Ishikawa (cell line): ENCODE data around the gene SLC44A2.

Experiments
- CEBPB ChIP-seq: IDR thresholded peaks from 2 replicates; pipeline ENCODE4 v1.6.1; 2012
- CREB1 ChIP-seq: IDR thresholded peaks from 2 replicates; pipeline ENCODE4 v1.6.1; 2012; ENCODE audit warnings: low read depth
- EGR1 ChIP-seq: IDR thresholded peaks from 2 replicates; pipeline ENCODE4 v1.6.1; 2012
- EP300 ChIP-seq: IDR thresholded peaks from 2 replicates; pipeline ENCODE4 v1.6.1; 2012; ENCODE audit warnings: borderline replicate concordance
- RAD21 ChIP-seq: IDR thresholded peaks from 2 replicates; pipeline ENCODE4 v1.6.1; 2012; ENCODE audit warnings: low read depth
- TAF1 ChIP-seq: IDR thresholded peaks from 2 replicates; pipeline ENCODE4 v1.6.1; 2012; ENCODE audit warnings: low read depth, mild to moderate bottlenecking
- TEAD4 ChIP-seq: IDR thresholded peaks from 2 replicates; pipeline ENCODE4 v1.6.1; 2012
- TF ChIP-seq, protein P1 (sequence below): IDR thresholded peaks from 2 replicates; pipeline ENCODE4 v1.6.1; 2012; ENCODE audit warnings: low read depth, mild to moderate bottlenecking

DNA sequence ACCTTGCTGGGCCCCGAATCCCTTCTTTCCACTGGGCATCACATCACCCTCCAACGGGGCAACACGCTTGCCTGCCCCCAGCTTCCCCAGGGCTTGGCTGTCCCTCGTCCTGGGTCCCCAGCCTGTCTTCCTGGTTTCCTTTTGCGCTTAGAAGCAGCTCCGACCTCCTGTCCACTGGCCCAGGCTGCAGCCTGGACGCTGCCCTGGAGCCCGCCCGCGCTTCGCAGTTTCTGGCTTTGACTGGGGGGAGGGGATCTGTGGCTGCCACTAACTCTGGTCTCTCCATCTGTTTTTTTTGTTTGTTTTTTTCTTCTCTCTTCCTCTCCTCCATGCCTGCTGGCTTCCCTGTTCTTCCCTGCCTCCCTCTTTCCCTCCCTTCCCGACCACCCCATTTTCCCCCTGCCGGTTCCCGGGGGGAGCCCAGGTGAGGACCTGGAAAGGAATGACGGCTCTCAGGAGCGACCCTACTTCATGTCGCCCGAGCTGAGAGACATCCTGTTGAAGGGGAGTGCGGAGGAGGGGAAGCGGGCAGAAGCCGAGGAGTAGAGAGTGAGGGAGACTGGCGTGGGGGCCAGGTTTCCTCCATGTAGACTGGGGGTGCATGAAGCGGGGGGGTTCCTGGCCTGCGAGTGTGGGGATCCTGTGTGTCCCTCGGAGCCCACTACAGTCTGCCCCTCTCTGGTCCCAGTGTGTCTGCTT lies 17.3 kb downstream of the SLC44A2 start:
- TF ChIP-seq CEBPB, result no peak
- no peak for TF ChIP-seq EGR1
- no peak for TF ChIP-seq TEAD4
- TF ChIP-seq EP300, result no peak
- TF ChIP-seq RAD21, result no peak
- no peak for TF ChIP-seq CREB1
- TF ChIP-seq, protein P1, sequence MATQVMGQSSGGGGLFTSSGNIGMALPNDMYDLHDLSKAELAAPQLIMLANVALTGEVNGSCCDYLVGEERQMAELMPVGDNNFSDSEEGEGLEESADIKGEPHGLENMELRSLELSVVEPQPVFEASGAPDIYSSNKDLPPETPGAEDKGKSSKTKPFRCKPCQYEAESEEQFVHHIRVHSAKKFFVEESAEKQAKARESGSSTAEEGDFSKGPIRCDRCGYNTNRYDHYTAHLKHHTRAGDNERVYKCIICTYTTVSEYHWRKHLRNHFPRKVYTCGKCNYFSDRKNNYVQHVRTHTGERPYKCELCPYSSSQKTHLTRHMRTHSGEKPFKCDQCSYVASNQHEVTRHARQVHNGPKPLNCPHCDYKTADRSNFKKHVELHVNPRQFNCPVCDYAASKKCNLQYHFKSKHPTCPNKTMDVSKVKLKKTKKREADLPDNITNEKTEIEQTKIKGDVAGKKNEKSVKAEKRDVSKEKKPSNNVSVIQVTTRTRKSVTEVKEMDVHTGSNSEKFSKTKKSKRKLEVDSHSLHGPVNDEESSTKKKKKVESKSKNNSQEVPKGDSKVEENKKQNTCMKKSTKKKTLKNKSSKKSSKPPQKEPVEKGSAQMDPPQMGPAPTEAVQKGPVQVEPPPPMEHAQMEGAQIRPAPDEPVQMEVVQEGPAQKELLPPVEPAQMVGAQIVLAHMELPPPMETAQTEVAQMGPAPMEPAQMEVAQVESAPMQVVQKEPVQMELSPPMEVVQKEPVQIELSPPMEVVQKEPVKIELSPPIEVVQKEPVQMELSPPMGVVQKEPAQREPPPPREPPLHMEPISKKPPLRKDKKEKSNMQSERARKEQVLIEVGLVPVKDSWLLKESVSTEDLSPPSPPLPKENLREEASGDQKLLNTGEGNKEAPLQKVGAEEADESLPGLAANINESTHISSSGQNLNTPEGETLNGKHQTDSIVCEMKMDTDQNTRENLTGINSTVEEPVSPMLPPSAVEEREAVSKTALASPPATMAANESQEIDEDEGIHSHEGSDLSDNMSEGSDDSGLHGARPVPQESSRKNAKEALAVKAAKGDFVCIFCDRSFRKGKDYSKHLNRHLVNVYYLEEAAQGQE, result no peak
- TF ChIP-seq TAF1, result no peak
